Activated CD4-positive, alpha-beta T cell treated with anti-CD3 and anti-CD28 coated beads, Interleukin-2, amount 50 U/mL, for 4 hours (primary cell): ENCODE results near the gene NUDT16.
"Not testable (repeated sequence)": the region's sequence is repeated elsewhere in the genome, so short reads cannot be mapped to it uniquely, and the experiment has no call there.

ENCODE experiments used
- DNase-seq, 2 experiments: peaks; one replicate each; pipeline ENCODE4 v3.0.0-alpha.2; 2020

The NUDT16 gene

DNA sequence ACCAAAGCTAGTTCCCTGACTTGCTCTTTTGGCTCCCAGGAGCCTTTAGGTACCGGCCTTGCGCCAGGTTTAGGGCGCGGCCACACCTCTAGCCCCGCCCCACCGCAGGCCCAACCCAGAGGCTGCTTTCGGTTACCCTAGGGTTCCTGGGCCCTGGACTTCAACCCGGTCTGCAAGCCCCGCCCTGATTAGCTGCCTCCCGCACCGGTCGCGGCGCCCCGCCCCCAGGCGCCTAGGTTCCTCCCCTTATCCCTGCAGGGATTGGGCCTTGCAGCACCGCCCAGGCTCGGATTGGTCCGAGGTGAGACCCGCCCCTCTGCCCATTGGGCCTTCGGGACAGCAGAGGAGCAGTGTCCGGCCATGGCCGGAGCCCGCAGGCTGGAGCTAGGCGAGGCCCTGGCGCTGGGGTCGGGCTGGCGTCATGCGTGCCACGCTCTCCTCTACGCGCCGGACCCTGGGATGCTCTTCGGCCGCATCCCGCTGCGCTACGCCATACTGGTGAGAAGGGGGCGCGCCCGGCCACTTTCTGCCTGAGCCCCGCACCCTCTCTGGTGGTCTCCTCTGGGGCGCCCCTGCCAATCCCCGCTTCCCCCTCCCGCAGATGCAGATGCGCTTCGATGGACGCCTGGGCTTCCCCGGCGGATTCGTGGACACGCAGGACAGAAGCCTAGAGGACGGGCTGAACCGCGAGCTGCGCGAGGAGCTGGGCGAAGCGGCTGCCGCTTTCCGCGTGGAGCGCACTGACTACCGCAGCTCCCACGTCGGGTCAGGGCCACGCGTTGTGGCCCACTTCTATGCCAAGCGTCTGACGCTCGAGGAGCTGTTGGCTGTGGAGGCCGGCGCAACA is at the start of gene NUDT16:
TSS of gene NUDT16 (plus strand) at position 330 of the 847 bp plus-strand sequence. CDS start at position 361, 31 bp downstream.
- peak; percentile 94 to 95 for DNase-seq

DNA sequence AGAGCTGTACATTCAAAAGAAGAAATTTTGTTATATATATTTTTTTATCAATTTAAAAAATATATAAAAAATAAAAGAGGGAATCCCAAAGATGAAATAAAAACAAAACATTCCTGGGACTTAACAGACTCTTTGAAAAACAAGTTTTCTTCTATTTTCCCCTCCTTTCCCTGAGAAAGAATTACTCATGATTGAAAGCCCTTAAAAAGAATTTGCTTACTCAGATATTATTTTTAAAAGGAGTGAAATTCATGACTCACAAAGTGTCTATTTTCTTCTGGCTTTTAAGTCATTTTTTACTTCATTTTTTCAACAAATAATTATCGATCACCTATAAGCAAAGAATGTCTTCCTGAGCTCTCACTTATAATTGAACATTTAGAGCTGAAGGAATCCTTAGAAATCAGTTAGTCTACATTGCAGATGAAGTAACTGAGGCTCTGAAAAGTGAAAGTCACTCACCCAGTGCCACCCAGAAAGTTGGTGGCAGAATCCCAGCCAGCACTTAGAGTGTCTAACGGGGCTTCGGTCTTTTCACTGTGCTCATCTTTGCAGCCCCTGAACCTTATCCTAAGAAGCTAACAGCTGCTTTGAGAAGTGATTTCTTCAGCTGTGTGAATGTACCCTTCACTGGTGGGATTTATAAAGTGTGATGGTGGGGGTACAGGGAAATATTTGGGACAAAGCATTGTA is 42.5 kb upstream of the NUDT16 start:
- DNase-seq, result no peak

DNA sequence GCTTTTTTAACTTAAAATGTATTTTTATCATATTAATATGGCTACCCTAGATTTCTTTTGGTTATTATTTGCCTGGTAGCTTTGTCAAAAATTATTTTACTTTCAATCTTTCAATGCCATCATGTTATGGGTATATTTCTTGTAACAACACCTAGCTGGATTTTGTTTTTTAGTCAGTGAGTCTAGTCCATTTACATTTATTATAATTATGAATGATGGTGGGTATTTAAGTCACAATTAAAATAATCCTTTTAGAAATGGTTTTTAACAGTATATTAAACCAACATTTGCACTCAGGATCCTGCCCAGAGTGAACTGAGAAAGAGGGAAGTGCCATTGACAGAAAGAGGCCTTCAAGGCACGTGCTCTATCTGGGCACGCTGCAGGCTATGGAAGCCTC is 39.8 kb upstream of the NUDT16 start:
- no peak for DNase-seq

DNA sequence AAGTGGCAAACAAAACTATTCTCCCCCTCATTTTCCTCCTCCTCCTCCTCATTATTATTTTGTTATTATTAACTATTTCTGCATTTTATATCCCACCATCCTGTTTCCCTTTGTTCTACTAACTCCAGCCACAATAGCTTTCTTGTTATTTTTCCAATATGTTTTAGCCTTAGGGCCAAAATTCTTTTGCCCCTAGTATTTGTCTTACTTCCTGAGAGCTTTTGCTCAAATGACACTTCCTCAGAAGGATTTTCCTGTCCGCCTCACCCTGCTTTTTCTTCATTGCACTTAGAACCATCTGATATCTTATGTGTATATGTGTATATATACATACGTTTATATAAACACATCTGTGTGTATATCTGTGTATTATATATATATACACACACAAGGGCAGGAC is 32.7 kb upstream of the NUDT16 start:
- DNase-seq, result no peak

DNA sequence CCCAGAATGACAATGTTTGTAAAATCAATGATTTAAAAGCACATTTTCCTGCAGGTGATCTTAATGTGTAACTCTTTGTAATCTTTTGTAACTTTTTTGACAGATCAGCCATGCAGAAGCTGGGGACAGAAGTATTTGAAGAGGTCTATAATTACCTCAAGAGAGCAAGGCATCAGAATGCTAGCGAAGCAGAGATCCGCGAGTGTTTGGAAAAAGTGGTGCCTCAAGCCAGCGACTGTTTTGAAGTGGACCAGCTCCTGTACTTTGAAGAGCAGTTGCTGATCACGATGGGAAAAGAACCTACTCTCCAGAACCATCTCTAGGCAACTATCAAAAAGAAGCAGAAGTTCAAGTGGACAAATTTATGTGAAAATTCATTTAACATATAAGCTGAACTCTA is 32.1 kb upstream of the NUDT16 start:
- DNase-seq, result no peak

DNA sequence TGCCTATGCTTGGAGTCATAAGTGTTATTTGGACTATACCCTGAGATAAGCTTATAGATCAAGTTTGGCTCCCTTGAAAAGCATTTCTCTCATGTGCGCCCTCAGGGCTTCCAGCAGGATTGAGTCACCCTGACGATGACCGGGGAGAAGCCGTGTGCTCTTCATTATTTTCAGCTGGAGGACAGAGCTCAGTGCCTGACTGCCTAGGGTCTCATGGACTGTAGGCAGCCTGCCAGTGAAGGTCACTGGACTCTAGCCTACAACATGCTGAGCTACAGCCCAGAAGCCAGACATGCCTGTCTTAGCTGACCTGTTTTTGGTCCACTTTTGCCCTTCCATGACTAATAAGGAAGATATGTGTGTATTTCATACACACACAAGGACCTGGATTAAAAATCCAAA is 31.6 kb upstream of the NUDT16 start:
- DNase-seq, result no peak

DNA sequence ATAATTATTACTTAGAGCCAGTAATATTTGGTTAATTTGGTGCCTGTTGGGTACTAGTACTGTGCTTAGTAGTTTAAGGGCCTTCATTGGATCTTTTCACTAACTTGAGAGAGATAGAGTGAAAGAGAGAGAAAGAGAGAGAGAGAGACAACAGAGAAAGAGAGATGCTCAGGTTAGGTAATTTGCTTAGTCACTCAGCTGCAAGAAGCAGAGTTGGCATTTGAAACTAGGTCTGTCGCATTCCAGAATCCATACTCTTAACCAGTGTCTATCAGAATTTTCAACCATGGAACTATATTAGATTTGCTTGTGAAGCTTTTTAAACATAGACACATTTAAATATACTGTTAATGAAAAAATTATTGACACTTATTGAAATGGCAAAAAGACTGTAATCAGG is 31.1 kb upstream of the NUDT16 start:
- no peak for DNase-seq

DNA sequence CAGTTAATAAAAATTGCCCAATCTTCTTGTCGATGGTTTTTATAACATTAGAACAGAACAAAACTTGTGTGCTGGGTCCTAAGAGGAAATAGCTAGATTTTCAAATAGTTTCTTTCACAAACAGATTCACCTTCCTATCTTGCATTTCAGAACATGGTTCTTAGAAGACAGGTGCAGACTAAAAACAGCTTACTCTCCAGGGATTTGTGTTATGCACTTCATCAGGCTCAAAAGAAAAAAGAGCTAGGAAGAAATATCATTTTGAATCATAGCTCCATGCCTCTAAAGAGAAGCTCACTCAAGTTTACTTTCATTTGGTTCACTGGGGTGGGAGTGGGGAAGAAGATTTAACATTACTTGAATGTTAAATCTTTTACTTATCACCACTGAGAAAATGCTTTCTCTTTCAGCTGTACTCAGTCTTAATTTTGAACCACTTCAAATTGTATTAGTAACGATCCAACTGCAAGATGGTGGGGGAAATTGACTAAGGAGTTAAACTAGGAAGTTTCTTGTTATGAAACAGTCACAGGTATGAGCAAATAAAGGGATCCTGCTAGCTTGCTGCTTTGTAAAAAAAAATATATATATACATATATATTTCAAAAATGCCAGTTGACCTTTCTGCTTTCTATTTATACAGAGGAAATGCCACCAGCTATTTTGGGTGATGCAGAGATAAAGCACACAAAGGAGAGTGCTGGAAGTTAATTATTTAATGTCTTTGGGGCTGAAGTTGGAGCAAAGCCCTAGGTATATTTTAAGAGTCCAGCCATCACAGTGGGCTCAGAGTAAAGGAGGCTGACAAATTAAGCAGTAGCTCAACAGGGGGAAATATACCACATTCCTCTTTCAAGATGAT is 28.3 kb upstream of the NUDT16 start:
- no peak for DNase-seq

DNA sequence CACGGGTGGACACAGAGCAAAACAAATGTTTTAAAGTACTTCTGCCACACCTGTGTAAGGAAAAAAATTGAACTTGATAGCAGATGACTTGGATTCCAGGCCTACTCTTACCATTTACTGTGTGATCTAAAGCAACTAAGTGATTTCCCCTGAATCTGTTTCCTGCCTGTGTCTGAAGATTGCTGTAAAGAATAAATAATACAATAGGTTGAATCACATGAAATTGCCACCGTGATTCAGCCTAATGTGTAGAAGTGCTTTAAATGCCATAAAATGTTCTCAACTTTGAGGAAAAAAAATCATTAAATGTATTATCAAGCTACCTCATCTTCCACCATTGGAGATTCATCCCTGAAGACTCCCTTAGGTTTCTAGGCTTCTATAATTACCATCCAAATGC is 27.6 kb upstream of the NUDT16 start:
- no peak for DNase-seq

DNA sequence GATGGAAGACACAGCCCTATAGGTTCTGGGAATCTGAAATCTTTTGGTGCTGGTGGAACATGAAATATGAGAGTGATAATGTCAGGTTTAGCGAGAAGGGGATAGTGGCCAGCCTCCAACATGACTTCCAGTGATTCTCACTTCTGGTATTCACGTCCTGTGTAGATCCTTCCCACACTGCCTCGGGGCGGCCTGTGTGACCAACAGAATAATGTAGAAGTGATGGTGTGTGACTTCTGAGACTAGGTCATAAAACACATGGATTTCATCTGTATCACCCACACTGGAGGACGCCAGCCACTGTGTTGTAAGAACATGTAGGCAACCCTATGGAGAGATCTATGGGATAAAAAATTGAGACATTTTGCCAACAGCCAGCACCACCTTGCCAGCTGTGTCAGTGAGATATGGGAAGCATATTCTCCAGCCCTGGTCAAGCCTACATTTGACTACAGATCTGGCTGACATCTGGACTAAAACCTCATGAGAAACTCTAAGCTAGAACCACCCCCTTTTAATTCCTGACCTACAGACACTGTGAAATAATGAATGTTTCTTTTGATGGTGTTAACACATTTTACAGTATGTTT is 25.5 kb upstream of the NUDT16 start:
- DNase-seq, result no peak

DNA sequence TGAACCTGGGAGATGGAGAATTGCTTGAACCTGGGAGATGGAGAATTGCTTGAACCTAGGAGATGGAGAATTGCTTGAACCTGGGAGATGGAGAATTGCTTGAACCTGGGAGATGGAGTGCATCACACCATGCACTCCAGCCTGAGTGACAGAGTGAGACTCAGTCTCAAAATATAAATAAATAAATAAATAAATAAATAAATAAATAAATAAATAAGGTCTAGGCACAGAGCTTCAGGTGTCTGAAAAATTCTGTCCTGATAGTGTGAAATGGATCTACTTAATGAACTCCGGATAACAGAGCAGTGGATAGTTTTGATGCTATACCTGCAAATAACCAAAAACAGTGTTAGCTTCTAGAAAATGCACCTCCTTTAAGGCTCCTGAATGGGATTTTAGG is 24.3 kb upstream of the NUDT16 start:
- no peak for DNase-seq

DNA sequence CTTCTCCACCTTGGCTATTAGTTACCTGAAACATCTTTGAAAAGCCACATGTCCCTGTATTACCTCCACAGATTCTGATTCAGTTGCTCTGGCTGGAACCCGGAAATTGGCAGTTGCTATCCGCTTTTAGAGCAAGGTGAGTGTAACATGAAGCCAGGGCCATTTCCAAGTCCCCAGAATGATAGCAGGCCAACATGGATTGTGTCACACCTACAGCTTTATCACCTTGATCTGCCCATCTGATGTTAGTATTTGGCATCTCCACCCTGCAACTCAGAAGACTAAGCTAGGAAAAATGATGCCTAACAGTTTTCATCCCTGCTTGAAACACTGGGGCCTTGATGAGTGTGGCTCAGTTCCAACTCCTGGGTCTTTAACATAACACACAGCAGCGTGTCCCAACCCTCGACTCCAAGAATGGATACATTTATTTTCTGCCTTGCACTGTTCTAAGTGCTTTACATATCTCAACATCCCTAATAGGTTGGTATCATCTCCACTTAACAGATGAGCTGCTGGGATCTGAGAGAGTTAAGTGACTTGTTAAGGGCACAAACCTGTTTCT is 21.3 kb upstream of the NUDT16 start:
- DNase-seq, result no peak

DNA sequence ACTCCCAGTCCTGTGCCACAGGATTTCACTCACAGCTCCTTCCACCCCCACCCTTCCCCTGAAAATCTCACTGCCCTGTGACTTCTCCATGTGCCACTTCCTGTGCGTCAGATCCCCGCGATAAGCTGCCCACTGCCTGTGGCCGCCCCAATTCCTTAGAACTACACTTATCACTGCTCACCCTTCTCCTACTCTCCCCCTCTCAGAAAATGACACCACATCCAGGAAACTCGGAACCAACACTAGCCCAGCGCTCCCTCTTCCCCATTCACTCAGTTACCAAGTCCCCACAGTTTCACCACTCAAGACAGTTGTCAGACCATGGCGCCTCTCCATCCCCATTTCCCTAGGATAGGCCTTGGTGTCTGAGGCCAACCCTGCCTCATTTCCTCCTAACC is 20.5 kb upstream of the NUDT16 start:
- DNase-seq, result not testable (repeated sequence)

DNA sequence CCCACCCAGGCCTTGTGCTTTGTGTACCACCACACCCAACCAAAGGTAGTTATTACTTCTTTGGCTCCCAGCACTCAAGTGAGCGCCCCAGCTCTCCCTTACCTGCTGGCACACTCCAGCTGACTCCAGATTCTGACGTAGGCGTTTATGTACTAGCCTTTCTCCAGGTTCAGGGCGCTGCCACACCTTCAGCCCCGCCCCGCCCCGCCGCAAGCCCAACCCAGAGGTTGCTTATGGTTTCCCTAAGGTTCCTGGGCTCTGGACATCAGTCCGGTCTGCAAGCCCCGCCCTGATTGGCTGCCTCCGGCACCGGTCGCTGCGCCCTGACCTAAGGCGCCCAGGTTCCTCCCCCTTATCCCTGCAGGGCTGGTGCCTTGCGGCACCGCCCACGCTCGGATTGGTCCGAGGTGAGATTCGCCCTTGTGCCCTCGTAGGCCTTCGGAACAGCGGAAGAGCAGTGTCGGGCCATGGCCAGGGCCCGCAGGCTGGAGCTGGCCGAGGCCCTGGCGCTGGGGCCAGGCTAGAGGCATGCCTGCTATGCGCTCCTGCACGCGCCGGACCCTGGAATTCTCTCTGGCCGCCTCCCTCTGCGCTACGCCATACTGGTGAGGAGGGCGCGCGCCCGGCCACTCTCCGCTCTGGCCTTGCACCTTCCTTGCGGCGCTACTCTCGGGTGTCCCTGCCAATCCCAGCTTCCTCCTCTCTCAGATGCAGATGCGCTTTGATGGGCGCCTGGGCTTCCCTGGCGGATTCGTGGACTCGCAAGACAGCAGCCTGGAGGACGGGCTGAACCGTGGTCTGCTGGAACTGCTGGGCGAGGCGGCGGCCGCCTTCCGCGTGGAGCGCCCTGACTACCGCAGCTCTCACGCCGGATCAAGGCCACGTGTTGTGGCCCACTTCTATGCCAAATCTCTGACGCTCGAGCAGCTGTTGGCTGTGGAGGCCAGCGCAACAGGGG is 19.8 kb upstream of the NUDT16 start:
- DNase-seq, result no peak

DNA sequence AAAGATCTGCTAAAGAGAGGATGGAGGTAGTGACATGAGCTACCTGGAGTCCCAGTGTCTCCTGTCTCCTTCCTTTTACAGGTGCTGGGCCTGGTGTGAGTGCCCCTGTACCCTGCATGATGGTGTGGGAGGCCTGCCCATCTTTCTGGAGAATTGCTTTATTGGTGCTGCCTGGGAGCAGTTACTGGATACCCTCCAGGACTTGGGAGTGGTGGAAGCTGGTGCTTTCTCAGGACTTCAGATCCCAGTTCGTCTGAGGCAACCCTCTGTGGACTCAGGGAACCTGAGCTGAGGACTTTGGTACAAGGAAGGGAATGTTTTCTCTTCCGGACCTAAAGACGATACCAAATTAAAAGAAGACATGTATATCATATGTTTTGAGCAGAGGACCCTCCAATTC is 18.3 kb upstream of the NUDT16 start:
- DNase-seq, result no peak

DNA sequence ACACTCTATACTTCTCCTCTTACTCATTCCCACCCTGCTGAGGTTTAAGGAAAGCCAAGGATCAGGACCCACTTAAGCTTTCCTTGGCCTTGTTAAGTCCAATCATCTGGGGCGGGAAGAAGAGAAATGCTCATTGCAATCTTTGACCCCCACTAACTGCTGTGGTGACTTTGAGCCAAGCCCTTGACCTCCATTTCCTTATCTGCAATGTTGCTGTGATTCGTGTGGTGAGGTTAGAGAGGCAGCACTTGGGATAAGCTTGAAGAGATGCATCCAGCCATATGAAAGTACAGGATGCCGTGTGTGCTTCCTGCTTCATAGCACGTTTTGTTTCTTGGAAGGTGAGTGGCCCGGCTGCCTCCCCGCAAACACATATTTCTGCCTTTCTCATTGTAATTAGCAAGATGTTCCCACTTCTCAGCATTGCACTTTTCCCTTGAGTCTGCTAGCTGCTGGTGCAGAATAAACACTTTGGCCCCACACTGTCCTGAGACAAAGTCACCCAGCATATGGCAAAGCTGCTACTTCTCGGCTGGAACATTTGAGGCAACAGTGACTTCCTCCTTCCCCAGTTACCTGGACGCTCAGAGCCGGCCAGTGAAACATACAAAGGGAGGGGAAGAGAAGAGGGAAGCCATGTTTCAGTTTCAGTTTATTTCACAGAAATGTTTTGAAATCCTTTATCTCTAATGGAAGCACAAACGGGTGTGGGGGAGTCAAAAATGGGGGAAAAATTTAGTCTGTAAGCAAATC is 10.5 kb upstream of the NUDT16 start:
- no peak for DNase-seq

DNA sequence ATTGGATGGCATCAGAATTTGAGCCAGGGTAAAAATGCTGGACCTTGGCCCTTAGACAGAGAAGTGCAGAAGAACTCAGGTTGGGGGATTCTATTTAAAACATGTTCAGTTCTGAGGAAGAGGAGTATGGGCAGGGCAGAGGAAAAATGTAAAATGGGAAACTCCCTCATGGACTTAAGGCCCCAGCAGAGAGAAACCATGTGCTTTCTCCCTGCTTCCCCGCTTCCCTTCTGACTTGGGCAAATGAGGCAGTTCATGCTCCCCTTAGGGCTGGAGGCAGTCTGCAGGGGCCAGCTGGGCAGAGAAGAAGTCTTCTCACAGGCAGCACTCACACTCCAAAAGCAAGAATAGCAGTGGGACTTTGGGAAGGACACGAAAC is 9.9 kb upstream of the NUDT16 start:
- no peak for DNase-seq

DNA sequence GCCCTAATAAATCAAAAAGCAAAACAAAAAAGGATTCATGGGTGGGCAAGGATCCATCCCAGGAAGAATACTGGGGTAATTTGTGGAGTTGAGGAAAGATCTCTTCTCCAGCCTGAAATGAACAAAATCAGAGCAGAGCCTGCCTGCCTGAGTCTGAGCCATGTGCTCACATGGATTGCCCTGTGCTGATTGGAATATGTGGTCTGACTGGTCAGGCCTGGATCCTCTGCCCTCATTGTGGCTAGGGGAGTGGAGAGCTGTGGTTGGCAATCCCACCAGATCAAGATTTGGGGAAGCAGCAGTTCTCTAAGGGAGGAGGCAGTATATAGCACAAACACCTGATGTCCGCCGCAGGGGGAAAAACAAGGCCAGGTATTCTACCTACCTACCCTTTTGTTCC is 6.8 kb upstream of the NUDT16 start:
- DNase-seq, result no peak

DNA sequence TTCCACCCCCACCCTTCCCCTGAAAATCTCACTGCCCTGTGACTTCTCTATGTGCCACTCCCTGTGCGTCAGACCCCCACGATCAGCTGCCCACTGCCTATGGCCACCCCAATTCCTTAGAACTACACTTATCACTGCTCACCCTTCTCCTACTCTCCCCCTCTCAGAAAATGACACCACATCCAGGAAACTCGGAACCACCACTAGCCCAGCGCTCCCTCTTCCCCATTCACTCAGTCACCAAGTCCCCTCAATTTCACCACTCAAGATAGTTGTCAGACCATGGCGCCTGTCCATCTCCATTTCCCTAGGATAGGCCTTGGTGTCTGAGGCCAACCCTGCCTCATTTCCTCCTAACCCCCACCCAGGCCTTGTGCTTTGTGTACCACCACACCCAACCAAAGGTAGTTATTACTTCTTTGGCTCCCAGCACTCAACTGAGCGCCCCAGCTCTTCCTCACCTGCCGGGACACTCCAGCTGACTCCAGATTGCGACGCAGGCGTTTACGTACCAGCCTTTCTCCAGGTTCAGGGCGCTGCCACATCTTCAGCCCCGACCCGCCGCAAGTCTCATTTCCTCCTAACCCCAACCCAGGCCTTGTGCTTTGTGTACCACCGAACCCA is 641 bp upstream of the NUDT16 start:
- DNase-seq, result not testable (repeated sequence)

DNA sequence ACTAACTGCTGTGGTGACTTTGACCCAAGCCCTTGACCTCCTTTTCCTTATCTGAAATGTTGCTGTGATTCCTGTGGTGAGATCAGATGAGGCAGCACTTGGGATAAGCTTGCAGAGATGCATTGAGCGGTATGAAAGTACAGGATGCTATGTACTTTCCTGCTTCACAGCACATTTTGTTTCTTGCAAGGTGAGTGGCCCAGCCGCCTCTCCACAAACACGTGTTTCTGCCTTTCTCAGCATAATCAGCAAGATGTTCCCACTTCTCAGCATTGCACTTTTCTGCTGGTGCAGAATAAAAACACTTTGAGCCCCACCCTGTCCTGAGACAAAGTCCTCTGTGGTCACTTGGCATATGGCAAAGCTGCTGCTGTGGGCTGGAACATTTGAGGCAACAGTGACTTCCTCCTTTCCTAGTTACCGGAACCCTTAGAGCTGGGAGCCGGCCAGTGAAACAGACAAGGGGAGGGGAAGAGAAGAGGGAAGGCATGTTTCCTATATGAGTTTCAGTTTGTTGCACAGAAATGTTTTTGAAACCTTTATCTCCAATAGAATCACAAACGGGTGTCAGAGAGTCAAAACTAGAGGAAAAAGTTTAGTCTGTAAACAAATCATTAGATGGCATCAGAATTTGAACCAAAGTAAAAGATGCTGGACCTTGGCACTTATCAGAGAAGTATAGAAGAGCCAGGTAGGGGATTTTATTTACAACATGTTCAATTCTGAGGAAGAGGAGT is 5.0 kb downstream of the NUDT16 start:
- DNase-seq, result no peak
